DND-41 (cell line): ENCODE measurements around the gene CATSPER3.

ENCODE experiments used
- ATAC-seq: fragments of 200-7000 bp; cut with Tn5 transposase; 3 replicates; pipeline ENCODE4 v1.9.1; 2021; ENCODE audit warnings: low read depth; ENCODE audit not compliant: insufficient read depth
- DNase-seq: peaks from one replicate; pipeline ENCODE4 v3.0.0-alpha.2; 2020
- H2AFZ ChIP-seq: 2 replicates; pipeline ENCODE4 v1.6.0; 2012; ENCODE audit warnings: low read depth, low read length
- H3K27ac ChIP-seq: 2 replicates; pipeline ENCODE4 v1.5.1; 2012; ENCODE audit warnings: low read length, inconsistent platforms
- H3K27me3 ChIP-seq: fragments of 200-600 bp; sonication (generic); 2 replicates; pipeline ENCODE4 v1.6.0; 2012; ENCODE audit warnings: low read length, mild to moderate bottlenecking, inconsistent platforms; ENCODE audit not compliant: insufficient read depth, poor library complexity
- H3K36me3 ChIP-seq: 2 replicates; pipeline ENCODE4 v1.5.1; 2012; ENCODE audit warnings: low read length, inconsistent platforms; ENCODE audit not compliant: insufficient read depth
- H3K4me1 ChIP-seq: 2 replicates; pipeline ENCODE4 v1.5.1; 2012; ENCODE audit warnings: mild to moderate bottlenecking, low read length; ENCODE audit not compliant: insufficient read depth
- H3K4me2 ChIP-seq: 2 replicates; pipeline ENCODE4 v1.6.0; 2012; ENCODE audit warnings: mild to moderate bottlenecking, moderate library complexity, low read length, inconsistent platforms; ENCODE audit not compliant: insufficient read depth
- H3K4me3 ChIP-seq, 2 experiments: fragments of 200-600 bp in 1 of 2; shearing (Covaris generic) in 1 of 2; 2 replicates each; pipeline ENCODE4 v1.5.1; 2012 to 2016; ENCODE audit warnings: inconsistent platforms in 2 of 2, low read length in 2 of 2, mild to moderate bottlenecking in 2 of 2, low read depth in 1 of 2, moderate library complexity in 1 of 2
- H3K79me2 ChIP-seq: 2 replicates; pipeline ENCODE4 v1.6.0; 2012; ENCODE audit warnings: low read length, inconsistent platforms; ENCODE audit not compliant: insufficient read depth
- H3K9ac ChIP-seq: 2 replicates; pipeline ENCODE4 v1.6.0; 2012; ENCODE audit warnings: low read depth, mild to moderate bottlenecking, inconsistent platforms, low read length, moderate library complexity
- H3K9me3 ChIP-seq: 2 replicates; pipeline ENCODE4 v1.5.1; 2012; ENCODE audit warnings: low read length, moderate library complexity, mild to moderate bottlenecking, inconsistent platforms; ENCODE audit not compliant: insufficient read depth, severe bottlenecking
- H4K20me1 ChIP-seq: 2 replicates; pipeline ENCODE4 v1.6.0; 2012; ENCODE audit warnings: low read length; ENCODE audit not compliant: insufficient read depth
- CTCF ChIP-seq: IDR thresholded peaks from 2 replicates; pipeline ENCODE4 v1.5.1; 2012; ENCODE audit warnings: borderline replicate concordance, low read length, moderate library complexity, mild to moderate bottlenecking; ENCODE audit not compliant: poor library complexity, severe bottlenecking; ENCODE audit errors: extremely low read depth
- EZH2 ChIP-seq: IDR thresholded peaks from 3 replicates; pipeline ENCODE4 v1.6.1; 2012; ENCODE audit warnings: borderline replicate concordance, low read depth, mild to moderate bottlenecking, moderate library complexity, low read length, inconsistent platforms; ENCODE audit not compliant: severe bottlenecking

The CATSPER3 gene

DNA sequence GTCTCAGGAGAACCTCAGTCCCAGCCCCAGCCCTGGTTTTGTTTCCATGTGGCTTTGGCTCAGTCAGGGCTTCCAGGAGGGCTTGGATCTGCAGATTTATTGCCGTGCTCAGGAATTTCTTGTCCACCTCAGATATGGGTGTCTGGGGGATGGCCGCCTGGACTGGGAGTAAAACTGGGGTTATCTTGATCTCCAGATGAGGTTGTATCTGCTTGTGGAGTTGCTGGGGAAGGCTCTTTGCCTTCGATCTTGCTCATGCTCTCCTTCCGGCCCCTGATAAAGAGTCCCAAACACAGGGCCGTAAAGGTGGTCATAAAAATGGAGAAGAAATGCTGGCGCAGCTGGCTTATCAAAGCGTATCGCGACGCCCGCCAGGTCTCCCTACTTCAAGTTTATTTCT is 84.2 kb downstream of the CATSPER3 start:
- Histone ChIP-seq H2AFZ (no peak overlapping the region), H3K9me3 (no peaks in the 10 kb centered on the region), H3K4me1 (peaks cover 6% of the 10 kb centered on the region), H3K36me3 (no peaks in the 10 kb centered on the region), H3K9ac (no peak overlapping the region), H4K20me1 (no peaks in the 10 kb centered on the region), H3K27me3 (no peaks in the 10 kb centered on the region), H3K4me3 (no peak overlapping the region), H3K79me2 (no peaks in the 10 kb centered on the region), H3K27ac (no peak overlapping the region), H3K4me2 (no peak overlapping the region)
- ATAC-seq = no peak
- TF ChIP-seq EZH2 (no peak), CTCF (no peak)
- no peak for DNase-seq

DNA sequence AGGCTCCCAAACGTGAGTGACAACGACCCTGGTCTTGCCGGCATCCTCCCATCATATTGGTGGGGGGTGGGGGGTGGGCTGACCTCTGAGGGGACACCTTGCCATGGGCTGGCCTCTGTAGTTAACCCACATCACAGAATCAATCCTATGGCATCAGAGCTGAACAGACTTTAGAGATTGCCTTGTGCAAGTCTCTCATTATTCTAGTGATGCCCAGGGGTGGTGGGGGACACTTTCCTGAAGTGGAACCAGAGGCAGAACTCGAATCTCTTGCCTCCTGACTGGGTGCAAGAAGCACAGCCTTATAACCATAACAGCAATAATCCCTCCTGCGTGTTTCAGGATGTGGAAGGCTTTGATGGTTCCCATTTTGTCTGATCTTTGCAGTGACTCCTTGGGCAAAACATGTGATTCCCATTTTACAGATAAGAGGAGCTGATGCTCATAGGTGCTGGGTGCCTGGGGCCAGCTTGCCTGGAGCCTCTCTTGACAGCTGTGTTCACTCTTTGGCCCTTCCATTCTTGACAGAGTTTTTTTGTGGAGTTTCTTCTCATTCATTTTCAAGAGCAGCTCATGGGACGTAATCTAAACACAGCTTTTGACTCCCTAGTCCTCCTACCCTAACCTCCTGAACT is 84.9 kb downstream of the CATSPER3 start:
- H2AFZ ChIP-seq = no peak overlapping the region
- no peaks in the 10 kb centered on the region for H4K20me1 ChIP-seq
- H3K4me3 ChIP-seq = no peak overlapping the region
- H3K27me3 ChIP-seq = no peaks in the 10 kb centered on the region
- peaks cover 6% of the 10 kb centered on the region for H3K4me1 ChIP-seq
- H3K9ac ChIP-seq = no peak overlapping the region
- H3K27ac ChIP-seq = no peak overlapping the region
- no peaks in the 10 kb centered on the region for H3K79me2 ChIP-seq
- H3K9me3 ChIP-seq = no peaks in the 10 kb centered on the region
- no peaks in the 10 kb centered on the region for H3K36me3 ChIP-seq
- no peak for ATAC-seq
- TF ChIP-seq EZH2 = no peak
- TF ChIP-seq CTCF = no peak
- H3K4me2 ChIP-seq = no peak overlapping the region
- no peak for DNase-seq

GRCh38 chr5:135053278-135053677 is 85.6 kb downstream of the CATSPER3 start:
- H3K79me2 ChIP-seq = no peaks in the 10 kb centered on the region
- no peak overlapping the region for H3K27ac ChIP-seq
- H3K4me1 ChIP-seq = peaks cover 6% of the 10 kb centered on the region
- H3K27me3 ChIP-seq = no peaks in the 10 kb centered on the region
- DNase-seq (peak; percentile 38), ATAC-seq (peak; percentile 74)
- no peak for TF ChIP-seq EZH2
- TF ChIP-seq CTCF = no peak
- H3K9me3 ChIP-seq = no peaks in the 10 kb centered on the region
- no peaks in the 10 kb centered on the region for H3K36me3 ChIP-seq
- H2AFZ ChIP-seq = no peak overlapping the region
- H3K4me3 ChIP-seq = no peak overlapping the region
- no peak overlapping the region for H3K4me2 ChIP-seq
- H3K9ac ChIP-seq = no peak overlapping the region
- no peaks in the 10 kb centered on the region for H4K20me1 ChIP-seq
